WTC11 (cell line): ENCODE data around the gene PDE8A. TPM values are rescaled to one million over a fixed set of nuclear protein-coding genes. Genes with fewer than 3 reads are reported as not detected.

ENCODE experiments used
- ATAC-seq: fragments of 200-7000 bp; cut with Tn5 transposase; 2 replicates; pipeline ENCODE4 v1.10.0; 2021; ENCODE audit warnings: mild to moderate bottlenecking, moderate library complexity
- CTCF ChIA-PET: fragments of 300-600 bp; sonication (Branson Sonifier 250); formaldehyde crosslinking; loops from one replicate; lab custom pipeline; 2021; ENCODE audit warnings: antibody characterized with exemption; lab: Charles Lee
- POLR2A ChIA-PET: fragments of 350-600 bp; sonication (Branson Sonifier 250); formaldehyde crosslinking; loops from one replicate; lab custom pipeline; 2021; ENCODE audit warnings: antibody characterized with exemption; lab: Charles Lee
- DNase-seq: peaks from one replicate; pipeline ENCODE4 v3.0.0; 2021; ENCODE audit warnings: low spot score
- H3K27ac Mint-ChIP-seq: 2 replicates; pipeline ENCODE4 v1.8.0; 2021; ENCODE audit warnings: mixed read lengths
- H3K27me3 Mint-ChIP-seq: 2 replicates; pipeline ENCODE4 v1.8.0; 2021; ENCODE audit warnings: low read depth, mild to moderate bottlenecking, moderate library complexity, mixed read lengths
- H3K36me3 Mint-ChIP-seq: 2 replicates; pipeline ENCODE4 v1.8.0; 2021; ENCODE audit warnings: mixed read lengths
- H3K4me1 Mint-ChIP-seq: 2 replicates; pipeline ENCODE4 v1.8.0; 2022; ENCODE audit warnings: mixed read lengths
- H3K4me3 Mint-ChIP-seq: 2 replicates; pipeline ENCODE4 v1.8.0; 2021; ENCODE audit warnings: mild to moderate bottlenecking, moderate library complexity, mixed read lengths
- H3K9me3 Mint-ChIP-seq: 2 replicates; pipeline ENCODE4 v1.8.0; 2021; ENCODE audit warnings: mixed read lengths
- CBFB ChIP-seq: sonication (generic); formaldehyde crosslinking; IDR thresholded peaks from 2 replicates; pipeline ENCODE4 v1.8.1; 2022; ENCODE audit warnings: mild to moderate bottlenecking, low read depth, missing genetic modification reagents
- IRF2 ChIP-seq: sonication (generic); formaldehyde crosslinking; IDR thresholded peaks from 2 replicates; pipeline ENCODE4 v1.8.0; 2022; ENCODE audit warnings: low read depth, missing genetic modification reagents, borderline replicate concordance
- NFYB ChIP-seq: sonication (generic); formaldehyde crosslinking; conservative IDR thresholded peaks from 2 replicates; pipeline ENCODE4 v1.8.0; 2022; ENCODE audit warnings: low read depth, missing genetic modification reagents
- NR1H2 ChIP-seq: sonication (generic); formaldehyde crosslinking; IDR thresholded peaks from 2 replicates; pipeline ENCODE4 v1.9.0; 2021; ENCODE audit warnings: mild to moderate bottlenecking, moderate library complexity, missing genetic modification reagents
- SMAD4 ChIP-seq: sonication (generic); formaldehyde crosslinking; IDR thresholded peaks from 2 replicates; pipeline ENCODE4 v1.8.0; 2022; ENCODE audit warnings: mild to moderate bottlenecking, missing genetic modification reagents
- TCF7 ChIP-seq: sonication (generic); formaldehyde crosslinking; IDR thresholded peaks from 2 replicates; pipeline ENCODE4 v1.8.0; 2022; ENCODE audit warnings: mild to moderate bottlenecking, low read depth, missing genetic modification reagents, moderate library complexity
- ZNF396 ChIP-seq: fragments of 250-450 bp; sonication (Bioruptor Pico); IDR thresholded peaks from 2 replicates; pipeline ENCODE4 v1.8.0; 2021; ENCODE audit warnings: mild to moderate bottlenecking, moderate library complexity, borderline replicate concordance
- ZNF671 ChIP-seq: fragments of 250-450 bp; sonication (Bioruptor Pico); IDR thresholded peaks from 2 replicates; pipeline ENCODE4 v1.8.0; 2021; ENCODE audit warnings: mild to moderate bottlenecking
- total RNA-seq: library from RNA; stranded (reverse); gene quantifications from 3 replicates; pipeline ENCODE4 v1.2.3, GENCODE V29; 2021
- TF ChIP-seq, protein P1 (sequence below): sonication (generic); formaldehyde crosslinking; IDR thresholded peaks from 2 replicates; pipeline ENCODE4 v1.8.1; 2022; ENCODE audit warnings: mild to moderate bottlenecking, moderate library complexity, missing genetic modification reagents
- TF ChIP-seq, protein P2 (sequence below): fragments of 250-450 bp; sonication (Bioruptor Pico); IDR thresholded peaks from 2 replicates; pipeline ENCODE4 v1.8.0; 2021; ENCODE audit warnings: mild to moderate bottlenecking
- TF ChIP-seq, protein P3 (sequence below): fragments of 250-450 bp; sonication (Bioruptor Pico); IDR thresholded peaks from 2 replicates; pipeline ENCODE4 v1.9.0; 2021; ENCODE audit warnings: mild to moderate bottlenecking
- TF ChIP-seq, protein P4 (sequence below): sonication (generic); formaldehyde crosslinking; IDR thresholded peaks from 2 replicates; pipeline ENCODE4 v1.8.1; 2023; ENCODE audit warnings: mild to moderate bottlenecking, moderate library complexity, missing genetic modification reagents
- TF ChIP-seq, protein P5 (sequence below): fragments of 250-450 bp; sonication (Bioruptor Pico); IDR thresholded peaks from 2 replicates; pipeline ENCODE4 v1.9.0; 2021; ENCODE audit warnings: moderate library complexity, mild to moderate bottlenecking, inconsistent platforms, borderline replicate concordance
- TF ChIP-seq, protein P6 (sequence below): sonication (generic); formaldehyde crosslinking; IDR thresholded peaks from 2 replicates; pipeline ENCODE4 v1.8.1; 2023; ENCODE audit warnings: mild to moderate bottlenecking, missing genetic modification reagents
- TF ChIP-seq, protein P7 (sequence below): sonication (generic); formaldehyde crosslinking; IDR thresholded peaks from 2 replicates; pipeline ENCODE4 v1.8.0; 2022; ENCODE audit warnings: mild to moderate bottlenecking, missing genetic modification reagents

The PDE8A gene
- total RNA-seq, 1 experiment from 2014 or later, result 13.9 TPM

DNA sequence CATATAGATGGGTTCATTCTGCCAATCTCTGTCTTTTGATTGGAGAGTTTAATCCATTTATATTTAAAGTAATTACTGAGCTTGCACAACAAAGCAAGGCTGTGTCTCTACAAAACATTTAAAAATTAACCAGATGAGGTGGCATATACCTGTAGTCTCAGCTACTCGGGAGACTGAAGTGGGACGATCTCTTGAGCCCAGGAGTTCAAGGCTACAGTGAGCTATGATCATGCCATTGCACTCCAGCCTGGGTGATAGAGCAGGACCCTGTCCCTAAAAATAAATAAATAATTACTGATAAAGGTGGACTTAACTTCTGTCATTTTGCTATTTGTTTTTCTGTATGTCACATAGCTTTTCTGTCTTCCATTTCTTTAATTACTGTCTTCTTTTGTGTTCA lies 78.1 kb downstream of the PDE8A start:
- Mint-ChIP-seq H3K4me3 (no peak overlapping the region), H3K9me3 (peaks cover 45% of the 10 kb centered on the region), H3K27ac (no peak overlapping the region), H3K36me3 (peaks cover 11% of the 10 kb centered on the region), H3K27me3 (no peaks in the 10 kb centered on the region), H3K4me1 (0 out of 2 replicates have a peak, but pooled peaks cover 2% of the 10 kb centered on the region)
- DNase-seq, result no peak
- ATAC-seq, result no peak
- no peak for TF ChIP-seq SMAD4 (CRISPR knock-in tag)
- TF ChIP-seq, protein P1, sequence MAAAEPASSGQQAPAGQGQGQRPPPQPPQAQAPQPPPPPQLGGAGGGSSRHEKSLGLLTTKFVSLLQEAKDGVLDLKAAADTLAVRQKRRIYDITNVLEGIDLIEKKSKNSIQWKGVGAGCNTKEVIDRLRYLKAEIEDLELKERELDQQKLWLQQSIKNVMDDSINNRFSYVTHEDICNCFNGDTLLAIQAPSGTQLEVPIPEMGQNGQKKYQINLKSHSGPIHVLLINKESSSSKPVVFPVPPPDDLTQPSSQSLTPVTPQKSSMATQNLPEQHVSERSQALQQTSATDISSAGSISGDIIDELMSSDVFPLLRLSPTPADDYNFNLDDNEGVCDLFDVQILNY, result no peak
- TF ChIP-seq IRF2, result no peak
- TF ChIP-seq NR1H2 (CRISPR knock-in tag), result no peak
- TF ChIP-seq, protein P2, sequence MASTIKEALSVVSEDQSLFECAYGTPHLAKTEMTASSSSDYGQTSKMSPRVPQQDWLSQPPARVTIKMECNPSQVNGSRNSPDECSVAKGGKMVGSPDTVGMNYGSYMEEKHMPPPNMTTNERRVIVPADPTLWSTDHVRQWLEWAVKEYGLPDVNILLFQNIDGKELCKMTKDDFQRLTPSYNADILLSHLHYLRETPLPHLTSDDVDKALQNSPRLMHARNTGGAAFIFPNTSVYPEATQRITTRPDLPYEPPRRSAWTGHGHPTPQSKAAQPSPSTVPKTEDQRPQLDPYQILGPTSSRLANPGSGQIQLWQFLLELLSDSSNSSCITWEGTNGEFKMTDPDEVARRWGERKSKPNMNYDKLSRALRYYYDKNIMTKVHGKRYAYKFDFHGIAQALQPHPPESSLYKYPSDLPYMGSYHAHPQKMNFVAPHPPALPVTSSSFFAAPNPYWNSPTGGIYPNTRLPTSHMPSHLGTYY, result no peak
- TF ChIP-seq CBFB (CRISPR knock-in tag), result no peak
- TF ChIP-seq, protein P3, sequence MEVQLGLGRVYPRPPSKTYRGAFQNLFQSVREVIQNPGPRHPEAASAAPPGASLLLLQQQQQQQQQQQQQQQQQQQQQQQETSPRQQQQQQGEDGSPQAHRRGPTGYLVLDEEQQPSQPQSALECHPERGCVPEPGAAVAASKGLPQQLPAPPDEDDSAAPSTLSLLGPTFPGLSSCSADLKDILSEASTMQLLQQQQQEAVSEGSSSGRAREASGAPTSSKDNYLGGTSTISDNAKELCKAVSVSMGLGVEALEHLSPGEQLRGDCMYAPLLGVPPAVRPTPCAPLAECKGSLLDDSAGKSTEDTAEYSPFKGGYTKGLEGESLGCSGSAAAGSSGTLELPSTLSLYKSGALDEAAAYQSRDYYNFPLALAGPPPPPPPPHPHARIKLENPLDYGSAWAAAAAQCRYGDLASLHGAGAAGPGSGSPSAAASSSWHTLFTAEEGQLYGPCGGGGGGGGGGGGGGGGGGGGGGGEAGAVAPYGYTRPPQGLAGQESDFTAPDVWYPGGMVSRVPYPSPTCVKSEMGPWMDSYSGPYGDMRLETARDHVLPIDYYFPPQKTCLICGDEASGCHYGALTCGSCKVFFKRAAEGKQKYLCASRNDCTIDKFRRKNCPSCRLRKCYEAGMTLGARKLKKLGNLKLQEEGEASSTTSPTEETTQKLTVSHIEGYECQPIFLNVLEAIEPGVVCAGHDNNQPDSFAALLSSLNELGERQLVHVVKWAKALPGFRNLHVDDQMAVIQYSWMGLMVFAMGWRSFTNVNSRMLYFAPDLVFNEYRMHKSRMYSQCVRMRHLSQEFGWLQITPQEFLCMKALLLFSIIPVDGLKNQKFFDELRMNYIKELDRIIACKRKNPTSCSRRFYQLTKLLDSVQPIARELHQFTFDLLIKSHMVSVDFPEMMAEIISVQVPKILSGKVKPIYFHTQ, result no peak
- TF ChIP-seq, protein P4, sequence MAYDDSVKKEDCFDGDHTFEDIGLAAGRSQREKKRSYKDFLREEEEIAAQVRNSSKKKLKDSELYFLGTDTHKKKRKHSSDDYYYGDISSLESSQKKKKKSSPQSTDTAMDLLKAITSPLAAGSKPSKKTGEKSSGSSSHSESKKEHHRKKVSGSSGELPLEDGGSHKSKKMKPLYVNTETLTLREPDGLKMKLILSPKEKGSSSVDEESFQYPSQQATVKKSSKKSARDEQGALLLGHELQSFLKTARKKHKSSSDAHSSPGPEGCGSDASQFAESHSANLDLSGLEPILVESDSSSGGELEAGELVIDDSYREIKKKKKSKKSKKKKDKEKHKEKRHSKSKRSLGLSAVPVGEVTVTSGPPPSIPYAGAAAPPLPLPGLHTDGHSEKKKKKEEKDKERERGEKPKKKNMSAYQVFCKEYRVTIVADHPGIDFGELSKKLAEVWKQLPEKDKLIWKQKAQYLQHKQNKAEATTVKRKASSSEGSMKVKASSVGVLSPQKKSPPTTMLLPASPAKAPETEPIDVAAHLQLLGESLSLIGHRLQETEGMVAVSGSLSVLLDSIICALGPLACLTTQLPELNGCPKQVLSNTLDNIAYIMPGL, result no peak
- POLR2A ChIA-PET, result no interaction called here
- CTCF ChIA-PET, result interaction anchor here (1.1 kb wide), 1 partner anchor 132 kb away, joined by 3 read pairs; no protein-coding TSS in a partner anchor

DNA sequence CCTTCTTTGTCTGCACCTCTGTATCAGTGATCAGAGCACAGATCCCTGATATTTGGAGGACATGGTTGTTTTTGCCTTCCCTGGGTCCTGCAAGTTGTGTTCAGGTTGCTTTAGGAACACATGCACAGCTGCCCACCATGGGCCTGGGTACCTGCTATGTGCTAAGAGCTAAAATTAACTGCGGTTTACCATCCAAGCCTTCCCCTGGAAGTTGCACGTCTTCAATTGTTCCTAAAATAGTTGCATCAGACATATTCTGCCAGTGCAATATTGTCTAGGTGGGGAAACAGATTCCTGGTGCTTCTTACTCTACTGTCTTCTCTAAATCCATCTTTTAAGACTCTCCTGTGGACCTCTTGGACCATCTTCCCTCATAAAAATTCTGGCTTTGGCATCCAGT lies 80.9 kb downstream of the PDE8A start:
- DNase-seq (no peak), ATAC-seq (no peak)
- ChIA-PET POLR2A (no interaction called here), CTCF (interaction anchor here (1.3 to 2.1 kb wide), 2 partner anchors 31 to 106 kb away, joined by 3 to 7 read pairs; no protein-coding TSS in a partner anchor)
- Mint-ChIP-seq H3K27ac (no peak overlapping the region), H3K4me1 (0 out of 2 replicates have a peak, but pooled peaks cover 2% of the 10 kb centered on the region), H3K4me3 (no peak overlapping the region), H3K9me3 (peaks cover 33% of the 10 kb centered on the region), H3K36me3 (peaks cover 8% of the 10 kb centered on the region), H3K27me3 (no peaks in the 10 kb centered on the region)
- TF ChIP-seq, protein P3, result no peak
- TF ChIP-seq ZNF396 (no peak), TCF7 (no peak), NFYB (CRISPR knock-in tag) (no peak)

DNA sequence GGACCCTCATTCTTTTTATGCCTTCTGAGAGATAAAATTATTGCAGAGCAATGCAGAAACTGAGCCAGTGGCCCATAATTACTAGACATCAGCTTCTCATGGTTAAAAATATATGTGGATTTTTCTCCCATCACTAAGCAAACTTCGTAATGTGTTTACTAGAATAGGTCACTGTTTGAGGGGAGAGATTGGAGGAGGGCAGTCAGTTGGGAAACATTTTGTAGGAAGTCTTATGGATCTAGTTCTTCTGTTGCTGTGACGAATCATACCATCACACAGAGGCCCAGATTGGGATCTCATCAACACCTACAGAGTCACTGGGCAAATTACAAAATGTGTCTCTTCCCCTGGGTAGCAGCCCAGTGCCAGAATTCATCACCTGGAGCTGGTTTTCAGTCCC lies 81.4 kb downstream of the PDE8A start:
- CTCF ChIA-PET, result interaction anchor here (1.2 to 2.1 kb wide), 3 partner anchors 31 to 135 kb away, joined by 3 to 7 read pairs (median 3); no protein-coding TSS in a partner anchor
- DNase-seq, result no peak
- 0 out of 2 replicates have a peak, but pooled peaks cover 2% of the 10 kb centered on the region for H3K4me1 Mint-ChIP-seq
- H3K36me3 Mint-ChIP-seq, result peaks cover 4% of the 10 kb centered on the region; the same call in 1 of the 2 replicates
- H3K27ac Mint-ChIP-seq, result no peak overlapping the region
- H3K9me3 Mint-ChIP-seq, result peaks cover 28% of the 10 kb centered on the region
- POLR2A ChIA-PET, result no interaction called here
- ATAC-seq, result no peak
- H3K27me3 Mint-ChIP-seq, result no peaks in the 10 kb centered on the region
- H3K4me3 Mint-ChIP-seq, result no peak overlapping the region
- TF ChIP-seq, protein P3, result no peak
- TF ChIP-seq, protein P5, sequence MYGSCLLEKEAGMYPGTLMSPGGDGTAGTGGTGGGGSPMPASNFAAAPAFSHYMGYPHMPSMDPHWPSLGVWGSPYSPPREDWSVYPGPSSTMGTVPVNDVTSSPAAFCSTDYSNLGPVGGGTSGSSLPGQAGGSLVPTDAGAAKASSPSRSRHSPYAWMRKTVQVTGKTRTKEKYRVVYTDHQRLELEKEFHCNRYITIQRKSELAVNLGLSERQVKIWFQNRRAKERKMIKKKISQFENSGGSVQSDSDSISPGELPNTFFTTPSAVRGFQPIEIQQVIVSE, result no peak
- TF ChIP-seq, protein P6, sequence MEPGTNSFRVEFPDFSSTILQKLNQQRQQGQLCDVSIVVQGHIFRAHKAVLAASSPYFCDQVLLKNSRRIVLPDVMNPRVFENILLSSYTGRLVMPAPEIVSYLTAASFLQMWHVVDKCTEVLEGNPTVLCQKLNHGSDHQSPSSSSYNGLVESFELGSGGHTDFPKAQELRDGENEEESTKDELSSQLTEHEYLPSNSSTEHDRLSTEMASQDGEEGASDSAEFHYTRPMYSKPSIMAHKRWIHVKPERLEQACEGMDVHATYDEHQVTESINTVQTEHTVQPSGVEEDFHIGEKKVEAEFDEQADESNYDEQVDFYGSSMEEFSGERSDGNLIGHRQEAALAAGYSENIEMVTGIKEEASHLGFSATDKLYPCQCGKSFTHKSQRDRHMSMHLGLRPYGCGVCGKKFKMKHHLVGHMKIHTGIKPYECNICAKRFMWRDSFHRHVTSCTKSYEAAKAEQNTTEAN (CRISPR knock-in tag), result no peak
- TF ChIP-seq, protein P7, sequence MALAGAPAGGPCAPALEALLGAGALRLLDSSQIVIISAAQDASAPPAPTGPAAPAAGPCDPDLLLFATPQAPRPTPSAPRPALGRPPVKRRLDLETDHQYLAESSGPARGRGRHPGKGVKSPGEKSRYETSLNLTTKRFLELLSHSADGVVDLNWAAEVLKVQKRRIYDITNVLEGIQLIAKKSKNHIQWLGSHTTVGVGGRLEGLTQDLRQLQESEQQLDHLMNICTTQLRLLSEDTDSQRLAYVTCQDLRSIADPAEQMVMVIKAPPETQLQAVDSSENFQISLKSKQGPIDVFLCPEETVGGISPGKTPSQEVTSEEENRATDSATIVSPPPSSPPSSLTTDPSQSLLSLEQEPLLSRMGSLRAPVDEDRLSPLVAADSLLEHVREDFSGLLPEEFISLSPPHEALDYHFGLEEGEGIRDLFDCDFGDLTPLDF (CRISPR knock-in tag), result no peak
- TF ChIP-seq ZNF671 (CRISPR knock-in tag), result no peak
